Measurements from ENCODE around the gene ATRN.

The ATRN gene

GRCh38 chr20:3673221-3674070 is 202.6 kb downstream of the ATRN start:
- no peak overlapping the region for H2AFZ ChIP-seq (ENCODE audit: low read length)
- no peaks in the 10 kb centered on the region for H3F3A ChIP-seq (ENCODE audit: insufficient read depth, low read length)
- H4K20me1 ChIP-seq (ENCODE audit: insufficient read depth, low read length) = no peaks in the 10 kb centered on the region
- H3K4me3 ChIP-seq (ENCODE audit: low read depth, low read length, poor library complexity, severe bottlenecking) = no peak overlapping the region
- H3K9me3 ChIP-seq (ENCODE audit: low read length) = no peaks in the 10 kb centered on the region
- no peaks in the 10 kb centered on the region for H3K4me1 ChIP-seq (ENCODE audit: insufficient read depth, low read length, severe bottlenecking)
- no peaks in the 10 kb centered on the region for H3K27me3 ChIP-seq (ENCODE audit: insufficient read depth, low read length)
- no peaks in the 10 kb centered on the region for H3K79me2 ChIP-seq (ENCODE audit: insufficient read depth, low read length)
- no peak overlapping the region for H3K4me2 ChIP-seq (ENCODE audit: low read length)
- H3K9ac ChIP-seq (ENCODE audit: low read length) = no peak overlapping the region
- TF ChIP-seq CTCF (IDR thresholded peaks at IDR 0.05; ENCODE audit: low read length) = no peak
- TF ChIP-seq EZH2 (IDR thresholded peaks at IDR 0.05; ENCODE audit: borderline replicate concordance, low read length) = no peak
- no peaks in the 10 kb centered on the region for H3K9me2 ChIP-seq (ENCODE audit: low read depth, low read length)
- no peaks in the 10 kb centered on the region for H3K36me3 ChIP-seq (ENCODE audit: insufficient read depth, low read length)
- no peak overlapping the region for H3K27ac ChIP-seq (ENCODE audit: low read depth, low read length, poor library complexity, severe bottlenecking)

- Histone ChIP-seq H4K20me1 (ENCODE audit: insufficient read depth, low read length) (no peaks in the 10 kb centered on the region), H3K4me3 (ENCODE audit: low read depth, low read length, poor library complexity, severe bottlenecking) (no peak overlapping the region)
- TF ChIP-seq CTCF (IDR thresholded peaks at IDR 0.05; ENCODE audit: low read length) = no peak
- no peak for TF ChIP-seq EZH2 (IDR thresholded peaks at IDR 0.05; ENCODE audit: borderline replicate concordance, low read length)
Measured at GRCh38 chr20:3674447-3674846, 203.6 kb downstream of the ATRN start.

GRCh38 chr20:3674995-3675900 is 204.4 kb downstream of the ATRN start:
- Histone ChIP-seq H3F3A (ENCODE audit: insufficient read depth, low read length) (no peaks in the 10 kb centered on the region), H2AFZ (ENCODE audit: low read length) (no peak overlapping the region), H3K27me3 (ENCODE audit: insufficient read depth, low read length) (no peaks in the 10 kb centered on the region), H3K4me1 (ENCODE audit: insufficient read depth, low read length, severe bottlenecking) (no peaks in the 10 kb centered on the region), H3K4me2 (ENCODE audit: low read length) (no peak overlapping the region), H3K9me2 (ENCODE audit: low read depth, low read length) (no peaks in the 10 kb centered on the region), H3K79me2 (ENCODE audit: insufficient read depth, low read length) (no peaks in the 10 kb centered on the region), H3K27ac (ENCODE audit: low read depth, low read length, poor library complexity, severe bottlenecking) (no peak overlapping the region), H3K36me3 (ENCODE audit: insufficient read depth, low read length) (no peaks in the 10 kb centered on the region), H4K20me1 (ENCODE audit: insufficient read depth, low read length) (no peaks in the 10 kb centered on the region), H3K9me3 (ENCODE audit: low read length) (no peaks in the 10 kb centered on the region), H3K4me3 (ENCODE audit: low read depth, low read length, poor library complexity, severe bottlenecking) (no peak overlapping the region), H3K9ac (ENCODE audit: low read length) (no peak overlapping the region)
- TF ChIP-seq EZH2 (IDR thresholded peaks at IDR 0.05; ENCODE audit: borderline replicate concordance, low read length) = no peak
- no peak for TF ChIP-seq CTCF (IDR thresholded peaks at IDR 0.05; ENCODE audit: low read length)

More at GRCh38 chr20:3674447-3674846, 203.6 kb downstream of the ATRN start:
- Histone ChIP-seq H3K9ac (ENCODE audit: low read length) (no peak overlapping the region), H3K4me1 (ENCODE audit: insufficient read depth, low read length, severe bottlenecking) (no peaks in the 10 kb centered on the region), H3K4me2 (ENCODE audit: low read length) (no peak overlapping the region), H3K9me3 (ENCODE audit: low read length) (no peaks in the 10 kb centered on the region), H3K27me3 (ENCODE audit: insufficient read depth, low read length) (no peaks in the 10 kb centered on the region), H3K36me3 (ENCODE audit: insufficient read depth, low read length) (no peaks in the 10 kb centered on the region), H3K79me2 (ENCODE audit: insufficient read depth, low read length) (no peaks in the 10 kb centered on the region), H2AFZ (ENCODE audit: low read length) (no peak overlapping the region), H3F3A (ENCODE audit: insufficient read depth, low read length) (no peaks in the 10 kb centered on the region), H3K27ac (ENCODE audit: low read depth, low read length, poor library complexity, severe bottlenecking) (no peak overlapping the region), H3K9me2 (ENCODE audit: low read depth, low read length) (no peaks in the 10 kb centered on the region)

All from OCI-LY1 (cell line).